HepG2 (cell line): ENCODE measurements around the gene ZNF597. TPM values are rescaled to one million over a fixed set of nuclear protein-coding genes. Genes with fewer than 3 reads are reported as not detected.
A peak's percentile ranks its signal among the peaks of the same experiment; 100 is the strongest.

ENCODE experiments used
- CTCF ChIP-seq: sonication (generic); formaldehyde crosslinking; IDR thresholded peaks from 2 replicates; pipeline ENCODE4 v1.5.0; 2020; ENCODE audit warnings: mild to moderate bottlenecking, missing genetic modification reagents, moderate library complexity
- FOSL1 ChIP-seq: sonication (generic); formaldehyde crosslinking; IDR thresholded peaks from 2 replicates; pipeline ENCODE4 v1.9.0; 2021; ENCODE audit warnings: missing genetic modification reagents, borderline replicate concordance
- HNF4A ChIP-seq: sonication (generic); formaldehyde crosslinking; IDR thresholded peaks from 2 replicates; pipeline ENCODE4 v1.4.0; 2020; ENCODE audit warnings: missing genetic modification reagents
- JUND ChIP-seq: sonication (generic); formaldehyde crosslinking; IDR thresholded peaks from 2 replicates; pipeline ENCODE4 v1.8.0; 2022; ENCODE audit warnings: mild to moderate bottlenecking, missing genetic modification reagents
- MAX ChIP-seq: IDR thresholded peaks from 2 replicates; pipeline ENCODE4 v1.6.1; 2012; ENCODE audit warnings: inconsistent platforms
- PATZ1 ChIP-seq: sonication (generic); formaldehyde crosslinking; IDR thresholded peaks from 2 replicates; pipeline ENCODE4 v1.4.0; 2020; ENCODE audit warnings: missing genetic modification reagents
- RXRA ChIP-seq: sonication (generic); formaldehyde crosslinking; IDR thresholded peaks from 2 replicates; pipeline ENCODE4 v1.5.1; 2020; ENCODE audit warnings: missing genetic modification reagents
- RXRB ChIP-seq: IDR thresholded peaks from 2 replicates; pipeline ENCODE4 v1.6.1; 2016; ENCODE audit warnings: borderline replicate concordance, missing genetic modification reagents, missing compliant biosample characterization
- SALL1 ChIP-seq: sonication (generic); formaldehyde crosslinking; IDR thresholded peaks from 2 replicates; pipeline ENCODE4 v1.8.0; 2022; ENCODE audit warnings: mild to moderate bottlenecking, missing genetic modification reagents
- ZBTB33 ChIP-seq: sonication (generic); formaldehyde crosslinking; IDR thresholded peaks from 2 replicates; pipeline ENCODE4 v1.4.0; 2020; ENCODE audit warnings: missing genetic modification reagents
- ZFP36L1 ChIP-seq: sonication (generic); formaldehyde crosslinking; IDR thresholded peaks from 2 replicates; pipeline ENCODE4 v1.8.0; 2022; ENCODE audit warnings: mild to moderate bottlenecking, missing genetic modification reagents, moderate library complexity
- ZFX ChIP-seq: sonication (generic); formaldehyde crosslinking; IDR thresholded peaks from 2 replicates; pipeline ENCODE4 v1.4.0; 2020; ENCODE audit warnings: mild to moderate bottlenecking, low read depth, missing genetic modification reagents, moderate library complexity
- ZNF281 ChIP-seq: sonication (generic); formaldehyde crosslinking; IDR thresholded peaks from 2 replicates; pipeline ENCODE4 v1.4.0; 2020; ENCODE audit warnings: missing genetic modification reagents, borderline replicate concordance
- ZNF501 ChIP-seq: sonication (generic); formaldehyde crosslinking; IDR thresholded peaks from 2 replicates; pipeline ENCODE4 v1.5.1; 2020; ENCODE audit warnings: mild to moderate bottlenecking, moderate library complexity, missing genetic modification reagents
- polyA plus RNA-seq, 8 experiments: library from polyadenylated mRNA; depleted of rRNA in 3 of 8; stranded (reverse) in 7 of 8; unstranded in 1 of 8; fragments of >200 nt; fragmentation: Illumina TruSeq in 4 of 8; extraction: Trizol in 4 of 8; gene quantifications; 2 replicates each; pipeline versions ENCODE4 v1.2.1 to v1.2.3, GENCODE V29; 2011 to 2016; ENCODE audit warnings: low read depth in 4 of 8, missing spikeins in 1 of 8, mixed read lengths in 1 of 8; ENCODE audit not compliant: insufficient read depth in 1 of 8
- total RNA-seq, 5 experiments: library from RNA; depleted of rRNA; stranded (reverse); fragments of >200 nt; fragmentation: Illumina TruSeq; extraction: Trizol; gene quantifications; 2 replicates each; pipeline ENCODE4 v1.2.3, GENCODE V29; 2016; ENCODE audit warnings: low read depth in 1 of 5
- TF ChIP-seq, protein P1 (sequence below): sonication (generic); formaldehyde crosslinking; IDR thresholded peaks from 2 replicates; pipeline ENCODE4 v1.4.0; 2020; ENCODE audit warnings: missing genetic modification reagents

ZNF597 gene
- total and polyA plus RNA-seq, 2 of the 13 experiments (the other 11 are each of a cell fraction or from before 2014, with no cell fraction given): 1.3 to 2.4 TPM

GRCh38 chr16:3480901-3481695 lies 37.8 kb upstream of the ZNF597 start (continued):
- peak; percentile 41; the same call in 1 of the 2 replicates for TF ChIP-seq ZNF281 (CRISPR knock-in tag)
- TF ChIP-seq PATZ1 (CRISPR knock-in tag): peak; percentile 30; the same call in 1 of the 2 replicates
- TF ChIP-seq HNF4A (CRISPR knock-in tag): peak; percentile 13; the same call in 1 of the 2 replicates
- TF ChIP-seq ZBTB33 (CRISPR knock-in tag): peak; percentile 94
- TF ChIP-seq ZFP36L1: no peak
- peak; percentile 27; the same call in 1 of the 2 replicates for TF ChIP-seq ZNF501
- TF ChIP-seq SALL1 (CRISPR knock-in tag): peak; percentile 28; the same call in 1 of the 2 replicates
- TF ChIP-seq RXRB: peak; percentile 18; the same call in 1 of the 2 replicates
- TF ChIP-seq RXRA (CRISPR knock-in tag): peak; percentile 75; the same call in 1 of the 2 replicates
- TF ChIP-seq CTCF: peak; percentile 56
- TF ChIP-seq FOSL1 (CRISPR knock-in tag): peak; percentile 55; the same call in 1 of the 2 replicates
- TF ChIP-seq JUND (CRISPR knock-in tag): peak; percentile 63; the same call in 1 of the 2 replicates
- TF ChIP-seq ZFX (CRISPR knock-in tag): peak; percentile 13; the same call in 1 of the 2 replicates
- TF ChIP-seq, protein P1, sequence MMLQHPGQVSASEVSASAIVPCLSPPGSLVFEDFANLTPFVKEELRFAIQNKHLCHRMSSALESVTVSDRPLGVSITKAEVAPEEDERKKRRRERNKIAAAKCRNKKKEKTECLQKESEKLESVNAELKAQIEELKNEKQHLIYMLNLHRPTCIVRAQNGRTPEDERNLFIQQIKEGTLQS (CRISPR knock-in tag): 0 out of 2 replicates have a peak, but pooled peaks have one; percentile 15
- peak; percentile 35; the same call in 1 of the 2 replicates for TF ChIP-seq MAX
